Smooth muscle cell (in vitro differentiated cells): ENCODE results near the gene CPM. TPM values are rescaled to one million over a fixed set of nuclear protein-coding genes. Genes with fewer than 3 reads are reported as not detected.

Source experiments
- DNase-seq: peaks from one replicate; lab custom pipeline; 2025; ENCODE audit not compliant: unreplicated experiment; lab: John Stamatoyannopoulos, UW
- H2AFZ ChIP-seq: fragments of 200-600 bp; sonication (generic); 2 replicates; pipeline ENCODE4 v1.6.0; 2016; ENCODE audit warnings: antibody characterized with exemption, low read depth, mild to moderate bottlenecking
- H3F3A ChIP-seq: fragments of 200-600 bp; sonication (generic); 2 replicates; pipeline ENCODE4 v1.6.0; 2017; ENCODE audit warnings: antibody characterized with exemption, low read depth
- H3K27ac ChIP-seq: fragments of 200-600 bp; sonication (generic); 2 replicates; pipeline ENCODE4 v1.5.1; 2016; ENCODE audit warnings: low read depth, mild to moderate bottlenecking
- H3K27me3 ChIP-seq: fragments of 200-600 bp; sonication (generic); 2 replicates; pipeline ENCODE4 v1.6.1; 2016; ENCODE audit warnings: low read depth, mild to moderate bottlenecking
- H3K36me3 ChIP-seq: fragments of 200-600 bp; sonication (generic); 2 replicates; pipeline ENCODE4 v1.5.1; 2016; ENCODE audit warnings: low read depth
- H3K4me1 ChIP-seq: fragments of 200-600 bp; sonication (generic); 2 replicates; pipeline ENCODE4 v1.5.1; 2016; ENCODE audit warnings: low read depth
- H3K4me2 ChIP-seq: fragments of 200-600 bp; sonication (generic); 2 replicates; pipeline ENCODE4 v1.6.0; 2016; ENCODE audit warnings: mild to moderate bottlenecking
- H3K4me3 ChIP-seq: fragments of 200-600 bp; sonication (generic); 2 replicates; pipeline ENCODE4 v1.5.1; 2016; ENCODE audit warnings: mild to moderate bottlenecking
- H3K79me2 ChIP-seq: fragments of 200-600 bp; sonication (generic); 2 replicates; pipeline ENCODE4 v1.6.0; 2016; ENCODE audit warnings: low read depth, mild to moderate bottlenecking
- H3K9ac ChIP-seq: fragments of 200-600 bp; sonication (generic); 2 replicates; pipeline ENCODE4 v1.6.0; 2016; ENCODE audit warnings: low read depth
- H3K9me3 ChIP-seq: fragments of 200-600 bp; sonication (generic); replicated peaks from 2 replicates; pipeline ENCODE4 v1.5.1; 2016; ENCODE audit warnings: low read depth
- H4K20me1 ChIP-seq: fragments of 200-600 bp; sonication (generic); 2 replicates; pipeline ENCODE4 v1.6.0; 2016; ENCODE audit warnings: low read depth
- WGBS: methylation state at CpG from one replicate; pipeline ENCODE4 v1.1.7; 2016; ENCODE audit warnings: low lambda C conversion rate; 5-methylcytosine and 5-hydroxymethylcytosine counted together
- polyA plus RNA-seq: library from polyadenylated mRNA; unstranded; fragments of >200 nt; fragmentation: Nextera tagmentation; extraction: Ambion mirVana; gene quantifications from 2 replicates; pipeline ENCODE4 v1.2.1, GENCODE V29; 2016
- total RNA-seq: library from RNA; depleted of rRNA; stranded (reverse); fragments of >200 nt; gene quantifications from 2 replicates; pipeline ENCODE4 v1.2.3, GENCODE V29; 2014
- TF ChIP-seq, protein P1 (sequence below): fragments of 200-600 bp; sonication (generic); IDR thresholded peaks from 2 replicates; pipeline ENCODE4 v1.5.1; 2017; ENCODE audit warnings: borderline replicate concordance, mild to moderate bottlenecking, antibody characterized with exemption; ENCODE audit not compliant: insufficient read depth, poor library complexity, severe bottlenecking

CPM gene
- total and polyA plus RNA-seq, 2 experiments from 2014 or later, result 0.57 to 6.2 TPM

DNA sequence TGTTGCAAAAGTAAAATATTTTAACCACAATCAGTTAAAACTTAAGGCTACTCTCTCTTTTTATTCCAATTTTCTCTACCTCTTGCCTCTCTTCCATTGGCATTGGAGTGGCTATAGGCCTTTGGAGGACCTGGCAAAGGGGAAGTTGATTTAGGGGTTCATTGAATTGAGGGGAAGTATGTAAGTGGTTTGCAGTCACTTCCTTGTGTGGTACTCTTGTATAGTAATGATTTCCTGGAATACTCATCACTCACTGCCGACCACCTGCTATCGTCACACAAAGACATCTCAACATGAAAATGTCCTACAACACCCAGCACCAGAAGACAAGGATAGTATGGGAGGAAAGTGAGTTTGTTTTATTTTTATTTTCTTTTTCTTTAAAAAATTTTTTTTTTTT is 45.7 kb upstream of the CPM start:
- DNase-seq, result no peak
- H3K4me3 ChIP-seq, result no peak overlapping the region
- TF ChIP-seq, protein P1, sequence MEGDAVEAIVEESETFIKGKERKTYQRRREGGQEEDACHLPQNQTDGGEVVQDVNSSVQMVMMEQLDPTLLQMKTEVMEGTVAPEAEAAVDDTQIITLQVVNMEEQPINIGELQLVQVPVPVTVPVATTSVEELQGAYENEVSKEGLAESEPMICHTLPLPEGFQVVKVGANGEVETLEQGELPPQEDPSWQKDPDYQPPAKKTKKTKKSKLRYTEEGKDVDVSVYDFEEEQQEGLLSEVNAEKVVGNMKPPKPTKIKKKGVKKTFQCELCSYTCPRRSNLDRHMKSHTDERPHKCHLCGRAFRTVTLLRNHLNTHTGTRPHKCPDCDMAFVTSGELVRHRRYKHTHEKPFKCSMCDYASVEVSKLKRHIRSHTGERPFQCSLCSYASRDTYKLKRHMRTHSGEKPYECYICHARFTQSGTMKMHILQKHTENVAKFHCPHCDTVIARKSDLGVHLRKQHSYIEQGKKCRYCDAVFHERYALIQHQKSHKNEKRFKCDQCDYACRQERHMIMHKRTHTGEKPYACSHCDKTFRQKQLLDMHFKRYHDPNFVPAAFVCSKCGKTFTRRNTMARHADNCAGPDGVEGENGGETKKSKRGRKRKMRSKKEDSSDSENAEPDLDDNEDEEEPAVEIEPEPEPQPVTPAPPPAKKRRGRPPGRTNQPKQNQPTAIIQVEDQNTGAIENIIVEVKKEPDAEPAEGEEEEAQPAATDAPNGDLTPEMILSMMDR, result no peak
- no peaks in the 10 kb centered on the region for H3K36me3 ChIP-seq
- 100% methylated on average over 2 of the region's 2 CpGs for WGBS
- H3K4me2 ChIP-seq, result no peak overlapping the region
- no peak overlapping the region for H3K9ac ChIP-seq
- no peaks in the 10 kb centered on the region for H3K27me3 ChIP-seq
- H2AFZ ChIP-seq, result no peak overlapping the region
- no peak overlapping the region for H3K27ac ChIP-seq
- no peaks in the 10 kb centered on the region for H4K20me1 ChIP-seq
- no peaks in the 10 kb centered on the region for H3K4me1 ChIP-seq
- no peaks in the 10 kb centered on the region for H3K9me3 ChIP-seq
- H3F3A ChIP-seq, result no peaks in the 10 kb centered on the region
- no peaks in the 10 kb centered on the region for H3K79me2 ChIP-seq

DNA sequence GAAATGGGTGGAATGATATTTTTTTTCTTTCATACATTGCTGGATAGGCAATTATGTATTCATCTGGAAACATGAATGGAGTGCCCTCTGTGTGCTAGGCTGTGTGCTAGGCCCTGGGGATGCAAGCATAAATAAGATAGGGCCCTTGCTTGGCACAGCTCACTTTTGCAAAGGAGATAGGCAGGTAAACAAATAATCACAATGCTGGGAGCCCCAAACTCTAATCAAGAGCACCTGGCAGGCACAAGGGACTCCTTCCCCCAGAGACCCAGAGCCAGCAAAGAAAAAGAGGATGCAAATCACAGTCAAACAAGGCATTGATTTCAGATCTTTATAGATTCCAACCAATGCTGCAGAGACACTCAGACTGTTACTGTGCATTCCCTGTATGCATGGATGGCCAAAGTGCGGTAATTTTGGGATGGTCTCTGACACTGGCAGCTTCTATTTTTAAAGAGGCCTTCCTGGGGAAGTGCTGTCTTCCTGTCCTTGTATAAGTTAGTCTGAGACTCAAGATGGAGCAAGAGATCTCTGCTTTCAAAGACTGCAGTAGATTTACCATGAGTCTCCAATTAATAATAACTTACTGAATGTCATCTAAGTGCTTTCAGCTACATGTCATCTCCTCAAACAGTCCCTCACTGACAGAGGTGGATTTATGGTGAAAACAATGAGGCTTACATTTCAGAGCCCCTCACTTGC is 45.1 kb upstream of the CPM start:
- Histone ChIP-seq H2AFZ (no peak overlapping the region), H3K9me3 (no peaks in the 10 kb centered on the region), H3F3A (no peaks in the 10 kb centered on the region), H3K79me2 (no peaks in the 10 kb centered on the region), H3K9ac (no peak overlapping the region), H3K36me3 (no peaks in the 10 kb centered on the region), H3K27me3 (no peaks in the 10 kb centered on the region), H4K20me1 (no peaks in the 10 kb centered on the region), H3K4me1 (no peaks in the 10 kb centered on the region), H3K4me2 (no peak overlapping the region), H3K27ac (no peak overlapping the region), H3K4me3 (no peak overlapping the region)
- no peak for DNase-seq
- TF ChIP-seq, protein P1, result no peak
- 81% methylated on average over 1 of the region's 1 CpG for WGBS

DNA sequence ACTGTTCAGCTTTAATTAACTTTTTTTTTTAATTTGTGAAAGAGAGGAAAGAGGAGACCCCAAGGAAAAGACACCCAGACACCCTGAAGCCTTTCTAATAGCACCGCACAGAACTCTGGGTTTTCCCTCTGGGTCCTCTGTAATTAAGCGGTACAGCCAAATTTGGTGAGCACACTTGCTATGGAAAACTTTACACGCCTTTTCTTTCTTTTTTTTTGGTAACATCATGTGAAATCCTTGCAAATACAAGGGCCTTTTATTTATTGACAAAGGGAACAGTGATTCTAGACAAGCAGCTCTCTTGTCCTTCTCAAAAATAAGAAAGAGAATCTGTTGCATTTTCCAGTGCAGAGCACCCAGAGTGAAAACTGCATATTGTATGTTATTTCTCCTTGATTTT is 44.4 kb upstream of the CPM start:
- H3K27me3 ChIP-seq, result no peaks in the 10 kb centered on the region
- no peak overlapping the region for H3K27ac ChIP-seq
- H3K36me3 ChIP-seq, result no peaks in the 10 kb centered on the region
- no peak overlapping the region for H3K4me2 ChIP-seq
- H4K20me1 ChIP-seq, result no peaks in the 10 kb centered on the region
- TF ChIP-seq, protein P1, result no peak
- no peaks in the 10 kb centered on the region for H3K79me2 ChIP-seq
- no peak overlapping the region for H3K9ac ChIP-seq
- no peaks in the 10 kb centered on the region for H3K9me3 ChIP-seq
- H2AFZ ChIP-seq, result no peak overlapping the region
- 97% methylated on average over 3 of the region's 3 CpGs for WGBS
- H3K4me1 ChIP-seq, result no peaks in the 10 kb centered on the region
- H3F3A ChIP-seq, result no peaks in the 10 kb centered on the region
- H3K4me3 ChIP-seq, result no peak overlapping the region
- no peak for DNase-seq

DNA sequence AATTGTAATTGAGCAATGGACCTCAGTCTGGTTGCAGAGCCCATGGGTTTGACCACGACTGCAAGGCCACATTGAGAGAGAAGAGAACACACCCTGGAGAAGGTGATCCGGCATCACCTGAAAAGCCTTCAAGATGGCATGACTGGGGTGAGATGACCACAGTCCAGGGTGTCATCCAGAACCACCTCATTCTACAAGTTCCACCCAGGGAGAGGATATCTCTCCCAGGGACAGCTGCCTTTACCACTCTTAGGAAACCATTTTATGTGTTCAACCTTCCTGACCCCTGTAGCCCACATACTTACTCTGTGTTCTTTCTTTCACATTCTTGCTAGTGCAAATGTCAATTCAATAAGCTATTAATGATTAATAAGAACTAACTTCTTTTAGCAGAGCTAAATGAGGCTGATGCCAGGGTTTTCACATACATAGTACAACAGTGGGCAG is 43.4 kb upstream of the CPM start:
- H3K4me2 ChIP-seq, result no peak overlapping the region
- H2AFZ ChIP-seq, result no peak overlapping the region
- TF ChIP-seq, protein P1, result no peak

More for the DNA sequence above, 43.4 kb upstream of the CPM start:
- no peak for DNase-seq
- 97% methylated on average over 2 of the region's 2 CpGs for WGBS
- Histone ChIP-seq H3K27me3 (no peaks in the 10 kb centered on the region), H3K4me1 (no peaks in the 10 kb centered on the region), H3F3A (no peaks in the 10 kb centered on the region), H3K79me2 (no peaks in the 10 kb centered on the region), H3K9ac (no peak overlapping the region), H4K20me1 (no peaks in the 10 kb centered on the region), H3K9me3 (no peaks in the 10 kb centered on the region), H3K4me3 (no peak overlapping the region), H3K36me3 (no peaks in the 10 kb centered on the region), H3K27ac (no peak overlapping the region)
